Measurements from ENCODE around the gene C2orf81. TPM values are rescaled to one million over a fixed set of nuclear protein-coding genes. Genes with fewer than 3 reads are reported as not detected.

The C2orf81 gene
- total RNA-seq, 1 donor from 2014 or later: 2.4 TPM

GRCh38 chr2:74436848-74437695 is 15.7 kb upstream of the C2orf81 start:
- H3K27ac Mint-ChIP-seq (ENCODE audit: unreplicated experiment): no peak overlapping the region
- no peak overlapping the region for H3K4me3 Mint-ChIP-seq (ENCODE audit: unreplicated experiment)
- TF ChIP-seq CTCF (IDR thresholded peaks at IDR 0.05): no peak
- H3K9me3 Mint-ChIP-seq (ENCODE audit: unreplicated experiment): no peaks in the 10 kb centered on the region
- H3K27me3 Mint-ChIP-seq (ENCODE audit: unreplicated experiment): peaks cover 3% of the 10 kb centered on the region
- no peak for DNase-seq (ENCODE audit: extremely low spot score, unreplicated experiment)
- H3K36me3 Mint-ChIP-seq (ENCODE audit: unreplicated experiment): peaks cover 4% of the 10 kb centered on the region
- H3K4me1 Mint-ChIP-seq (ENCODE audit: unreplicated experiment): peaks cover 41% of the 10 kb centered on the region

GRCh38 chr2:74436111-74436805 is 14.8 kb upstream of the C2orf81 start:
- no peak for TF ChIP-seq CTCF (IDR thresholded peaks at IDR 0.05)
- Mint-ChIP-seq H3K27me3 (ENCODE audit: unreplicated experiment) (peaks cover 3% of the 10 kb centered on the region), H3K36me3 (ENCODE audit: unreplicated experiment) (peaks cover 8% of the 10 kb centered on the region), H3K9me3 (ENCODE audit: unreplicated experiment) (no peaks in the 10 kb centered on the region), H3K4me3 (ENCODE audit: unreplicated experiment) (no peak overlapping the region), H3K27ac (ENCODE audit: unreplicated experiment) (no peak overlapping the region), H3K4me1 (ENCODE audit: unreplicated experiment) (peaks cover 41% of the 10 kb centered on the region)
- no peak for DNase-seq (ENCODE audit: extremely low spot score, unreplicated experiment)

- TF ChIP-seq CTCF (IDR thresholded peaks at IDR 0.05): no peak
- no peaks in the 10 kb centered on the region for H3K4me1 Mint-ChIP-seq (ENCODE audit: unreplicated experiment)
- H3K27me3 Mint-ChIP-seq (ENCODE audit: unreplicated experiment): no peaks in the 10 kb centered on the region
- DNase-seq (ENCODE audit: extremely low spot score, unreplicated experiment): no peak
- H3K27ac Mint-ChIP-seq (ENCODE audit: unreplicated experiment): no peak overlapping the region
- no peak overlapping the region for H3K4me3 Mint-ChIP-seq (ENCODE audit: unreplicated experiment)
- peaks cover 27% of the 10 kb centered on the region for H3K36me3 Mint-ChIP-seq (ENCODE audit: unreplicated experiment)
- no peaks in the 10 kb centered on the region for H3K9me3 Mint-ChIP-seq (ENCODE audit: unreplicated experiment)
Measured at GRCh38 chr2:74430502-74430901, 9.1 kb upstream of the C2orf81 start.

- peaks cover 29% of the 10 kb centered on the region for H3K36me3 Mint-ChIP-seq (ENCODE audit: unreplicated experiment)
- no peak for DNase-seq (ENCODE audit: extremely low spot score, unreplicated experiment)
- TF ChIP-seq CTCF (IDR thresholded peaks at IDR 0.05): no peak
- H3K27ac Mint-ChIP-seq (ENCODE audit: unreplicated experiment): no peak overlapping the region
- no peaks in the 10 kb centered on the region for H3K4me1 Mint-ChIP-seq (ENCODE audit: unreplicated experiment)
- H3K4me3 Mint-ChIP-seq (ENCODE audit: unreplicated experiment): no peak overlapping the region
- H3K9me3 Mint-ChIP-seq (ENCODE audit: unreplicated experiment): no peaks in the 10 kb centered on the region
- no peaks in the 10 kb centered on the region for H3K27me3 Mint-ChIP-seq (ENCODE audit: unreplicated experiment)
Measured at GRCh38 chr2:74429487-74430451, 8.3 kb upstream of the C2orf81 start.

All from osteocyte (in vitro differentiated cells).